NCI-H1092 (cell line): ENCODE measurements around the gene AKAP8L.
A peak's percentile ranks its signal among the peaks of the same experiment; 100 is the strongest.
"Not testable (repeated sequence)": the region's sequence is repeated elsewhere in the genome, so short reads cannot be mapped to it uniquely, and the experiment has no call there.

Source experiments
- DNase-seq: peaks from one replicate; lab custom pipeline; 2025; lab: John Stamatoyannopoulos, UW

Gene AKAP8L

DNA sequence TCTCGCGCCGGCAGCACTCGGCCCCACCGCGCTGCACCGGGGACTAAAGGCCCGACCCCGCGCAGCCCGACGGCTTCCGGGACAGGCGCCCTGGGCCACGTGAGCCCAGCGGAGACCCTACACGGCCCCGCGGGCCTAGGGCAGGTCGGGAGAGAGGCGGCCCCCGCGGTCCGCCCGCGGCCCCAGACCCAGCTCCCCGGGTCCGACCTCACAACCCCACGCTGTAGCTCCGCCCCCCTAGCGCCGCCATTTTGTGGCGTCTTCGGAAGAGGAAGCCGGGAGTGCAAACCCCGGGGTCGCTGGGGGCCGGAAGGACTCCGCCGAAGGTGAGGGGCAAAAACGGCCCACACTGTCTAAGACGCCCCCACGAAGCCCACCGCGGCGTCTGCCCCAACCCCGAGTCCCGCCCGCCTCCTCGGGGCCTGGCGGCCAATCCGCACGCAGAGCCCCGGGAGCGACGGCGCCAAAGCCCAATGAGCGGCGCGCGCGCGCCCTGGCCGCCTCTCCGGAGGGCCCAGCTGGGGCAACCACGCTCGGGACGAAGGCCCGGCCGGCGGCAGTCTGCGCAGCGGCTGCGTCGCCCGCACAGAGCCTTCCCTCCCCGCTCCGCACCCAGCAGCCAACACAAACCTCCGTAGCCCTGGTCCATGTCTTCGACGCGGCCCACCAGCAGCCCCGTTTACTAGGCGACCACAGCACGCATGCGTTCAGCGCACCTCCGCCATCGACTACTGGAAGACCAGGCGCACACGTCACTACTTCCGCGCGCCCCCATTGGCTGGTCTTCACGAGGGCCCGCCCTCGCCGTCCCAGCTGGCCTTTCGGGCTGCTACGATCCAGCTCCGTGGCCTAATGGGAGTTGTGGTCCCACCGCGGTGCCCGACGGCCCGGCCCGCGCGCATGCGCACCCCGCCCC, 39.4 kb downstream of the AKAP8L start, which contains the start of gene AKAP8:
AKAP8 (minus strand) TSS at position 705 of the 916 bp plus-strand sequence; CDS start at position 649, 56 bp downstream.
- peak; percentile 96 for DNase-seq

DNA sequence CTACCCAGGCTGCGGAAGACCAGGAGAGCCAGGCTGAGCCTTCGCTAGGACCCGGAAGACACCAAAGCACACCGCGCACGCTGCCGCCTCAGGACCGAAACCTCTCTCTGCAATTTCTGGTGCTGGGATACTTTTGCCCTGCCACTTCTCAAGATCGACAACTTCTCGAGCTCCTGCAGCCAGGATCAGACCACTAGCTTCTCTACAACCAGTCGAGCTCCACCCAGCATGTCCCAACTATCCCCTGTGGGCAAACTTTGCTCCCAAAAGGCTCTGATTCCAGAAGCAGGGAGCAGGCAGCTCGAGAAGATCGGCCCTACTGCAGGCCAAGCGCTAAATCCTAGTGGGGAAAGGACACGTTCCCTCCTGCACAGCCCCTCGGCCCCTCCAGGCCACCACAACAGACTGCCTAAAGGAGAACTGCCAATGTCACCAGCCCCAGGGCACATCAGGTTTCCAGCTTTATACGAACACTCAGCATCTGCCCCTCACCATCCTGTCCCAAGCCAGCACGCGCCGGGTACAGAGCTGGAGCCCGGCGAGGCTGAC, 40.2 kb downstream of the AKAP8L start:
- DNase-seq: no peak

DNA sequence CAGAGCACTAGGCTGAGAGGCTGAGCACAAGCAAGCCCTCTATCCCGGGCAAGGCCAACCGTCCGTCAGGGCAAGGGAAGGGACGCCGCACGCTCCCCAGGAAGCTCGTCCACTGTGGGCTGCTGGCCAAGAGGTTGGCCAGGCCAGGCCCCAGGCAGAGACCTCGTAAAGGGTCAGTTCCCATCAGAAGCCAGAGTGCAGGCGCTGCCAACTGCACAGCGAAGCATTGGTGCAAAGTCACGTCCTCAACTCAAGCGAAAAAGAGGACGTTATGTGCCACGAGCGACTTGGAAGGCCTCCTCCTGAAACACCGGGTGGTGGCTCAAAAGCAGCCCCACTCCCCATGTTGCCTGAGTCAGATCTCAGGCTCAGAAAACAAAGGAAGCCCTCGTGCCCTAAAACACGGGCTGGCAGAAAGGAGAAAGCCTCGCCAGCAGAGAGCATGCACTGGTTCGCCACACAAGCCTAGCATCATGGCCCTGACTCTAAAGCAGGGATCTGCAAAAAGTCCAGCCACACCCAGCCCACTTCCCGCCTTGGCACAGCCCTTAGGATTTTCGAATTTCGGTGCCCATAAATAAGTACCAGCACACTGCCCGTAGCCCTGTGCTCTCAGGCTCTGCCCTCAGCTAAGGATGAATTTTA, 43.9 kb downstream of the AKAP8L start:
- no peak for DNase-seq

DNA sequence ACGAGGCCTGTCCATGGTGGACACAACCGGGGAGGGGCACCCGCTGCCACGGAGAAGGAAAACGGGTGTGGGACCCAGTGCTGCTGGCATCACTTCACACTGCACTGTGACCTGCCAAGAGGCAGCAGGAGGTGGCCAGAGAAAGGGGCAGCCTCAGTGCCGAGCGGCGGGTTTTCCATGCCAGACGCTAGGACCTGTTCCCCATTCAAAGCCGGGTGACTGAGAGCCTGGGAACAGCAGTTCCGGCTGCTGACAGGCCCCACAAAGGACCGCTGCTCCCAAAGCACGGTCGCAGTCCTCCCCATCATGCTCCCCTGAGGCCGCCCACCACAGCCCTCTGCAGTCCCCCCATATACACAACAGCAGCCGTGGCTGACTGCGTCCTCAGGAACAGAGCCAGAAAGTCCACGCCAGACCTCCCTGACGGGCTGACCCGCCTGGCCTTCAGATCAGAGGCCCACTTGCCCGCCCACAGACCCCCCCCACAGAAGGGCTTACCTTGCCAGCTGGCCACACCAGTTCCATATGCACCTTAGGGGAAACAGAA, 44.6 kb downstream of the AKAP8L start:
- DNase-seq: no peak

DNA sequence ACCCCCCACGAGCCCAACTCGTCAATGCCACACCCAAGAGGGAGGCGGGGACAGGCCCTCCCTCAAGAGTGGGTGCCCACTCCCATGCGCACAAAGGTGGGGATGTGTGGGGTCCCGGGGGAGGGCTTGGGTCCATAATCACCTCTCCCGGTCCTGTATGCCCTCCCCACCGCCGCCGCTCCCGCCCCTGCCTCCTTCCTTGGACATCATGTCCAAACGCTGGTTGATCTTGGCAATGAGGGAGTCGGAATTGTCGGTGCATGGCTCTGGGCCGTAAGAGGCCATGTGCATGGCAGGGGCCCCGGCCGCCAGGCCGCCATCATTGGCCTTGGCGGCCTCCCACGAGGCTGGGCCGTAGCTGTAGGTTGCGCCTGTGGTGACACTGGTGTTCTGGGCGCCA, 45.1 kb downstream of the AKAP8L start:
- no peak for DNase-seq

DNA sequence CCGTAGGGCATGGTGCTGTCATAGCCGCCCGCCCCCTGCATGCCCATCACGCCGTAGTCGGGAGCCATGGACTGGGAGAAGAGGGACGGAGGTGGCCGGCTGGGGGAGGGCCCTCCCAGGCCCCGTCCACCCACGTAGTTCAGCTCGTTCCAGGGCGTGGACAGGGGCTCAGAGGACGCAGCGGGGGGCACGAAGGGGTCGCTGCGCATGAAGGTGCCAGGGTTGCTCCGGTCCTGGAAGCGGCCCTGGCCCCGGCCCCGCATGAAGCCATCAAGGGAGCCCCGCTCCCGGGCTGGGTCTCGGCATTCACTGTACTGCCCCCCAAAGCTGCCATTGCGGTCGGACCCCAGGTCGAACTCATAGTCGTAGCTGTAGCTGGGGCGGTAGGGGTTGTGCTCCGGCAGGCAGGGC, 45.9 kb downstream of the AKAP8L start:
- no peak for DNase-seq

DNA sequence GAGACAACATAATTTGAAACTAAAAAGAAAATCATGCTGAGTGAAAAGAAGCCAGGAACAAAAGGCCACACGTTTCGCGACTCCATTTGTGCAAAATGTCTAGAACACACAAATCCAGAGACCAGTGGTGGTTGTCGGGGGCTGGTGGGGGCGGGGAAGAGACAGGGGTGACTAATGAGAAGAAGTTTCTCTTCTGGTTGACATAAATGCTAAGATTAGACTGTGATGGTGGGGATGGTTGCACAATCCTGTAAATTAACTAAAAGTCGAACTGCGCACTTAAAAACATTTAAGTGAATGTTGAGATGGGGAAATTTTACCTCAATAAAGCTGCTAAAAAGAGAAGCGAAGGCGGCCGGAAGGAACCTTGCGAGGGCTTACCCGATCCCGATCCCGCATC, 46.3 kb downstream of the AKAP8L start:
- no peak for DNase-seq

DNA sequence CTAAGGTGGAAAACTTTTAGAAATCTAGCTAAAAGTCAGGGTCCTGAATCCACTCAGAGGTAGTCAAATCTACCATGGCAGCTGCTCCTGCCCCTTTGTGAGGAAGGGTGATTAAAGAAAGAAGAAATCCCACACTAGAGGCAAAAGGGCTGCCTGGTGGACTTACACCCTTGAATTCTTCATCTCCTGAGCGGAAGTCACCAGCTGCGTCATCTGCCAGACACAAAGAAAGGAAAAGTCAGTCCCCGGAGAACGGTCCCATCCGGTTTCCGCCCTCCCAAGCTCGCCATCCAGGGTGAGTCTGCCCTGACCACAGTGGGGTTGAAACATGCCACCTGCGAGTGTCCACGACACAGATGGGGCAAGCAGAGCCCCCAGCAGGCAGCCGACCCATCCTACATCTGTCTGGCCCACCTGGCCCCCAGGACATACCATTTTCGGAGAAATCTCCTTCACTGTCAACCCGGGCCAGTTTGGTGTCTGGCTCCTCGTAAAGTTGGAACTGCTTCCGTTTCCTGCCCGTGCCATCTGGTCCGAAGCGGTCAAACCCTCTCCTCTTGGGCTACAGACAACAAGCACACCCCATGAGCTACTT, 46.9 kb downstream of the AKAP8L start:
- DNase-seq: no peak

DNA sequence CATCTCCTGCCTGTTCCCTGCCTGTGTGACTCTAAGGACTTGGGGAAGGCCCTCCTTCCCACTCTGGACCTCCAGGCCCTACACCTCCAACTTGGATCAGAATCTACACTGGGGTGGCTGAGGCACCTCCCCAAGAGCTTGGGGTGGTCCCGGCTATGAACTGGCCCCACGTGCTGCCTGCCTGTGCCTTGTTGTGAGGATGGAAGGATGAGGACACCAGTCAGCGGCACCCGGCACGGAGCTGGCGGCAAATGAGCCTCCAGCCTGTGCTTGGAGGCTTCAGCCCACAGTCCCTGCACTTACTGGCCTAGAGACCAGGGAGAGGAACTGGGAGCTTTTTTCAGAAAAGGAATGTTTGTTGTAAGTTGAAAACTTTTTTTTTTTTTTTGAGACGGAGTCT, 47.7 kb downstream of the AKAP8L start:
- no peak for DNase-seq

DNA sequence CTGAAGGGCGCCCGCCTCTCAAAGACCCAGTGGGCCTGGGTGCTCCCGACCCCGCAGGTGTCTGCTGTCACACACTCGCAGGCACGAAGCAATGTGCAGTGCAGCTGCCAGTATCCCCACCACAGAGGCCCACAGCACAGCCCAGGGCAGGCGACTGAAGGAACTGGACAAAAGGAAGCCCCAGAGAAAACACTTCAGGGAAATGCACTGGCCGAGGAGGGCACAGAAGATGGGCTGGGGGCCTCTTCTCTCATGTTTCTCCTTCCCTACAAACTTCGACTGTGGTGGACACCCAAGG, 49.2 kb downstream of the AKAP8L start:
- DNase-seq: no peak

DNA sequence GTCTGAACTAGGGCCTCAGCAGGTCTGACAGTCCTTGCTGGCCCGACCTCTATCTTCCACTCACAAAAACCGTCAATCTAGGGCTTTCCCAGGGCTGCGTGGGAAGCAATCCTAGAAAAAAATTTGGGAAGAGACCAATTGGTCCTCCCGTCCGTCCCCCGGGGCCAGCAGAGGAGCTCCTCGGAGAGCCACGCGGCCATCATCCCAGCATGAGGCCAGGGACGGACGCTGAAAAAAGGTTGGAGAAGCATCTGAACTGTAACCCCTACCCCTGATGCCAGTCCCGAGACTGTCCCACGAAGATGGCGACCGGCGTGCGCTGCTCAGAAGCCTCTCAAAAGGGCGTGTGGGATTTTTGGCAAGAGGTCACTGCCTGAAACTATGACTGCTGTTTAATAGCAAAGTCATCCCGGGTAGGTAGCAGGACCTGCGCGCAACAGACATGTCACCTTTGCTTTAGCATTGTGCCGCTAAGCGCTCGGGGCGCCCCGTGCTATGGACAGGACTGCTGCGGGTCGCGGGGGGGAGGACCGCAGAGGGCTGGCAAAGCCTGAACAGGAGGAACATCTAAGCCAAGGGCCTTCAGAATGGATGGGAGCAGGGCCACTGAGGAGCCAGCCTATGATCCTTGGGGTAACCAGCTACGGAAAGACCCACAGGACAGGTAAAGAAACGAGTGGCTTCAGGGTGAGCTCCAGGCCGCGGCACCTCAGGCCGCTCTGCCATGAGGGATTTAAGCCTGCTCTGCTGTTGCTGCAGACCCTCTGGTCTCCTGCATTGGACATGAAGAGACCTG, 49.8 kb downstream of the AKAP8L start:
- DNase-seq: no peak

DNA sequence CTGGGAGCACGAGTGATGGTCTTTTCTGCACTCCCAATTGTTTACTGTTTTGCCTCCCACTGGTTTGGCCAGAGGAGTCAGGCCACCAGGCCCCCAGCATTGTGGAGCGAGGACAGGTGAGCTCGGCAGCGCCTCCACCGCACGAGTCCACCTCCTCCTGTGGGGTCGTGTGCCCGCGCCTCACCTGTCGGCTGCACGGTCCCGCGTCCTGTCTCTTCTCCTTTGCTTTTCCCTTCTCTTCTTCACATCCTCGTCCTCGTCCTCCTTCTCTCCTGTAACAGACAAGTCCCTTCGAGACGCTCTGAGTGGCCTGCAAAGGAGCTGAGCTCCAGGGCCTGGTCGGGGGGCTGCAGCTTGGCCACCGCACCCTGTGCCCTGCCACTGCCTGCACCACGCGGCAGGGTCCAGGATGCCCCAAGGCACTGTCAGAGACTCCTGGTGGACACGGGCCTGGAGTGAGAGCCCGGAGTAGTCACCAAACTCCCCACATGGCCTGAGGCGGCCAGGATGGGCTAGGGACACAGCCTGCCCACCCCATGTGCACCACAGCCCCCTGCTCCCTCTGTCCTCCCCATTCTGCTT, 50.6 kb downstream of the AKAP8L start:
- no peak for DNase-seq

DNA sequence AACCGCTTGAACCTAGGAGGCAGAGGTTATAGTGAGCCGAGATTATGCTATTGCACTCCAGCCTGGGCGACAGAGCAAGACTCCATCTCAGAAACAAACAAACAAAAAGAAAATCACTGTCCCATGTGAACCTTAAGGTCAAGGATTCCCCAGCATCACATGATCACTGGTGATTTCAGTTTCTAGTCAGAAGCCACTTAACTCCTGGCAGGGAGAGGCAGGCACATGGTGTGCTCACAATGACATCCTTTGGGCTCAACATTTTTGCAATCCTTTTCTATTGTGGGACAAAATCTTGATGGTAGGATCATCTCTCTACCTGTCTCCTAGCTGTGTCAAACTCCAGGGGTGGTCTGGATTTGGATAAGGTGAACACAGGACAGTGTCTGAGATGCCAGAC, 51.3 kb downstream of the AKAP8L start:
- DNase-seq: no peak

DNA sequence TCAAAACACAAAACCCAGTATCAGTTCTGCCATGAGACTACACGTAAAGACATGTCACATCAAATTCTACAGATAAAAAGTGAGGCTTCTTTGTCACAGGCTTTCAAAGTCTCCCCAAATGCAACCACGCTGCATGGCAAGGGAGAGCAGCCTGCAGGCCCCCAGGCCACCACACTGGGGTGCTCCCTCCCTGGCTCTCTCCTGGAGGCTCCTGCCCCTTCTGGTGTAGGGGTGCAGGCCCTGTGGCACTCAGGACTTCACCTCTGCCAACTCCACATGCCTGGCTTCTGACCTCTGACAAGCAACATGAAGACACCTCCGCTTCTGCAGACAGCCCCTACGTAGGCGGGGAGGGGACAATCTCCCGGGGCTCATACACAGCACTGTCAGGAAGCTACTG, 53.5 kb downstream of the AKAP8L start:
- no peak for DNase-seq

DNA sequence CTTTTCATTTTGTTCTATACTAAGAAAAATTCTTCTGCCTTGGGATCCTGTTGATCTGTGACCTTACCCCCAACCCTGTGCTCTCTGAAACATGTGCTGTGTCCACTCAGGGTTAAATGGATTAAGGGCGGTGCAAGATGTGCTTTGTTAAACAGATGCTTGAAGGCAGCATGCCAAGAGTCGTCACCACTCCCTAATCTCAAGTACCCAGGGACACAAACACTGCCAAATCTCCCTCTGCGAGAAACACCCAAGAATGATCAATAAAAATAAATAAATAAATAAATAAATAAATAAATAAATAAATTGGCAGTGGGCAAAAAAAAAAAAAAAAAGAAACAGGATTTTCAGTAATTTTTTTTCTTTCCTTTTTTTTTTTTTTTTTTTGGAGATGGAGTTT, 55.0 kb downstream of the AKAP8L start:
- not testable (repeated sequence) for DNase-seq

DNA sequence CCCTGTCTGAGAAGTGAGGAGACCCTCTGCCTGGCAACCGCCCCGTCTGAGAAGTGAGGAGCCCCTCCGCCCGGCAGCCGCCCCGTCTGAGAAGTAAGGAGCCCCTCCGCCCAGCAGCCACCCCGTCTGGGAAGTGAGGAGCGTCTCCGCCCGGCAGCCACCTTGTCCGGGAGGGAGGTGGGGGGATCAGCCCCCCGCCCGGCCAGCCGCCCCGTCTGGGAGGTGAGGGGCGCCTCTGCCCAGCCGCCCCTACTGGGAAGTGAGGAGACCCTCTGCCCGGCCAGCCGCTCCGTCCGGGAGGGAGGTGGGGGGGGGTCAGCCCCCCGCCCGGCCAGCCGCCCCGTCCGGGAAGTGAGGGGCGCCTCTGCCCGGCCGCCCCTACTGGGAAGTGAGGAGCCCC, 55.7 kb downstream of the AKAP8L start:
- DNase-seq: not testable (repeated sequence)

DNA sequence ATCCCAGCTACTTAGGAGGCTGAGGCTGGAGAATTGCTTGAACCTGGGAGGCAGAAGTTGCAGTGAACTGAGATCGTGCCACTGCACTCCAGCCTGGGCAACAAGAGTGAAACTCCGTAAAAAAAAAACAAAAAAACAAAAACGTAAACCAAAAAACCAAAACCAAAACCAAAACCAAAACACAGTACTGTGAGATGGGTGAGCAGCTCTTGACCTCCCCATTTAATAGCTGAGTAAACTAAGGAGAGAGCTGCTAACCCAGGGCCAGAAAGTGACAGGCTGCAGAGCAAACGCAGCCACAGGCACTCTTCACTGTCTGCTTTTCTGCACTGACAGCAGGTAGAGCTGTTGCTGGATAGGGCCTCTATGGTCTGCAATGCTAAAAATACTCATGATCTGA, 58.8 kb downstream of the AKAP8L start:
- DNase-seq: not testable (repeated sequence)

DNA sequence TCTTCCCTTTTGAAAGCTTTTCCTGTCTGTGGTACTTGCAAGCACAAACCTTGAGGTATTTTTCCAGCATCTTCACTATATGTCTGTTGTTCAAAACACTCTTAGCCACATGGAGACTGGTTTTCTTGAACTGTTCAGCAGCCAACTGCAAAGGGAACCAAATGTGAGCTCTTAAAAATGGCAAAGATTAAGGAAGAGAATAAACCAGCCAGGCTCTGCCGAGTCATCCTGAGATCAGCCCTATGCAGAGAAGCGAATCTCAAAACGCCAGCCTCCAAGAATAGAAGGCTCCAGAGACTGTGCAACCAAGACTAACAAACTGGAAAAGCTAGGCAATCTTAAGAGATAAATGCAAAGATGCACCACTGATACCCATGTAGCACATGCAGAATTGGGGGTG, 59.9 kb downstream of the AKAP8L start:
- DNase-seq: no peak

DNA sequence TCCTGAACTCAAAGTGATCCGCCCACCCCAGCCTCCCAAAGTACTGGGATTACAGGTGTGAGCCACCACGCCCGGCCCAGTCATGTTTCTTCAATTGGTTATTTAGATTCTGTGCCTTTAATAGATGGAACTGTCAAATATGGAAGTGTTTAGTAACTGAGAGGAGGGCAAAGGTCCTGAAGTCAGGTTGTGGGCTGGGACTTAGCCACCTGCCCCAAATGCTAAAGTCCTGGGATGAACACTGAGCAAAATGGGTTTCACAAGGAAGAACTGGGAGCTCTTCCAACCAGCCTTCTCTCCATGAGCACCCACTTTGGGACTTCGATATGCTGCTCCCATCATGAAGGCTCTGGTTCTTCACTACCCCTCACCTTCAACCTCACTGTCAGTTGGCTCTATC, 60.9 kb downstream of the AKAP8L start:
- DNase-seq: no peak

DNA sequence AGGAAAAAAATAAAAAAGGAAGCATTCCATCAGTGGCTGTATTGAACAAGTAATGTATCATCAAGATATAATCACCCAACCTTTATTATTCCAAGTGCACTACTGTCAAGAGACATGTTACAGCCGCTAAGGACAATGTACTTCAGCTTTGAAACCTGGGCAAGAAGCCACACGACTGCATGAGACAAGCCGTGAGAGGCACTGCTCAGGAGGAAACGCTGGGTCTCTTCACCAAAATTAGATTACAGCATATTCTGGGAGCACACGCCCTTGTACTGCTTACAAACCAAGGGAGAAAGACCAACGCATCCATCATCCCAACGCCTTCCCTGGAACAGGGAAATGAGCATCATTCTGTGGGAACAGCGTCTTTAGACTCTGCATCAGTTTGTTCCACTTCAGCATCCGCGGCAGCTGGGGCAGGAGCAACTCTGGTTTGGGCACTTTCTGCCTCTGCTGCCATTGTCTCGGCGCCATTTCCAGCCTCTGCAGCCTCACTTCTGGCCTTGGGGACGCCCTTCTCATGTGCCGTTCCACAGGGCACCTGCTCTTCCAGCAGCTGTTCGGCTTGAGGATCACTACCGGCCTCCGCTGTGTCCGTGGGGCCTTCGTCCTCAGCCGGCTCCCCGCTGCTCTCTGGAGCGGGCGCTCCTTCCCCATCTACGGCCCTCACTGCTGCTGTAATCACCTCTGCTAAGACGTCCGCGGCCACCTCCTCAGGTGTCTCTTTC, 64.1 kb downstream of the AKAP8L start:
- no peak for DNase-seq

DNA sequence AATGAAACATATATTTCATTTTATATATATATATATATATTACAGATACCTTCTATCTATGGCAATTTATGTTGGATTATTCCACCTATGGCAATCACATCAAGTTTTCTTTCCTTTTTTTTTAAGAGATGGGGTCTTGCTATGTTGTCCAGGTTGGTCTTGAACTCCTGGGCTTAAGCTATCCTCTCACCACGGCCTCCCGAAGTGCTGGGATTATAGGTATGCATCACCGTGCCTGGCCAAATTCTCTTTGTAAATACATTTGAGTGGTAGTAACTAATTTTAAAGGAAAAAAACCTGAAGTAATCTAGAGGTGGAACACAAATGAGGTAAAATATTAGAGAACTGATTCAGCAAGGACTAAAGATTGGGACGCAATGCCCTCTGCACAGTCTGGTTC, 64.9 kb downstream of the AKAP8L start:
- DNase-seq: no peak
